MM.1S (cell line): ENCODE measurements around the gene ELANE.

Experiments
- CTCF ChIP-seq: fragments of 300-600 bp; sonication (generic); IDR thresholded peaks from 2 replicates; pipeline ENCODE4 v1.5.1; 2016; ENCODE audit warnings: antibody characterized with exemption, low read length, mixed read lengths
- EZH2 ChIP-seq: fragments of 300-600 bp; sonication (generic); optimal IDR thresholded peaks from 2 replicates; pipeline ENCODE3; 2017; ENCODE audit warnings: low read depth, mild to moderate bottlenecking, antibody characterized with exemption, low read length, mixed read lengths
- EZH2phosphoT487 ChIP-seq: fragments of 300-600 bp; sonication (generic); IDR thresholded peaks from 2 replicates; pipeline ENCODE4 v1.6.1; 2018; ENCODE audit warnings: antibody characterized with exemption, low read length

- TF ChIP-seq EZH2 (no peak), CTCF (no peak), EZH2phosphoT487 (no peak)
These were observed 3.0 kb downstream of the ELANE start for GRCh38 chr19:855142-855541.
